Uterus (tissue), 2 donors: Measurements from ENCODE around the gene STIMATE.

Experiments used
- POLR2A ChIP-seq, 2 donors: fragments of 450-650 bp; IDR thresholded peaks; one replicate each; pipeline ENCODE4 v1.6.1; 2016; ENCODE audit warnings: antibody characterized with exemption in 2 of 2, mild to moderate bottlenecking in 1 of 2, moderate library complexity in 1 of 2
- TF ChIP-seq, protein P1 (sequence below), 4 experiments: fragments of 200-600 bp in 2 of 4; fragments of 450-650 bp in 2 of 4; sonication (generic) in 2 of 4; IDR thresholded peaks; one replicate each; pipeline ENCODE4 v1.5.1; 2016 to 2019; ENCODE audit warnings: antibody characterized with exemption in 4 of 4, mild to moderate bottlenecking in 2 of 4, moderate library complexity in 1 of 4

DNA sequence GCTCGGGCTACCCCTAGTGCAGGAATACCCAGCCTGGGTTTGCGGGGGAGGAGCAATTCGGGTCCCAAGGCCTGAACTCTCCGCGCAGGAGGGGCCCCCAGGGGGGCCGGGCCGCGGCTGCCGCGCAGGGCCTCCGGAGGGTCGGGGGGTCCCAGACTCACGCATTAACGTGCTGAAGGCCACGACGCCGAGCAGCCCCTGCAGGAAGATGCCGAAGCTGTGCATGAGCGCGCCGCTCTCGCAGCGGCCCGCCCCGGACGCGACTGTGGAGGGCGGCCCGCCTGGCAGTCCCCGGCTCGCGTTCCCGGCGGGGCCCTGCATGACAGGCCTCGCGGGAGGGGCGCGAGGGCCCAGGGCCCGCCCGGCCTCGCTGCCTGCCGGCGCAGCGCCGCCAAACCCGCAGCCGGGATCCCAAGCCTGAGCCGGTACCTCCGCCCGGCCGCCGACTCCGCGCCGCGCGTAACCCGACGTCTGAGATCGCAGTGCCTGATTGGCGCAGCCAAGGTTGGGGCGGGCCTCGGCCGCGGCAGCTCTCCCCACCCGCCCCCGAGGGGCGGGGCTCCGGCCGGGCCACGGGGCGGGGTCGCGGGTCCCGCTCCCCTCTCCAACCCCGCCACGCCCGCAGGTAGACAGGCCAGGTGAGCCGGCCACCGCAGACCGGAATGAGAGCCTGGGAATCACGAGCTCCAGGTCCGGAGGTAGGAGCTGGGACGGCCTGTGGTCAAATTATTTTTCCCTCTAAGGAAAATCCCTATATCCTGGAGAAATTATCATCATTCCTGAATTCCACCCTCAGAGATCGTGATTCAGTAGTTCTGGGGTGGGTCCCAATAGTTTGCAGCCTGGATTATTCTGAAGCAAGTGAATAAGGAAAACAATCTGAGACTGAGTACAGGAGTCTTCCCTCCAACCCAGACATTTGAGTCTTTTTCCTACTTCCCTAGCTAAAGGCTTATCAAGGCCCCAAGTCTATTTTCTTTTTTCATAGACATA, at the start of gene STIMATE:
- TF ChIP-seq, protein P1, sequence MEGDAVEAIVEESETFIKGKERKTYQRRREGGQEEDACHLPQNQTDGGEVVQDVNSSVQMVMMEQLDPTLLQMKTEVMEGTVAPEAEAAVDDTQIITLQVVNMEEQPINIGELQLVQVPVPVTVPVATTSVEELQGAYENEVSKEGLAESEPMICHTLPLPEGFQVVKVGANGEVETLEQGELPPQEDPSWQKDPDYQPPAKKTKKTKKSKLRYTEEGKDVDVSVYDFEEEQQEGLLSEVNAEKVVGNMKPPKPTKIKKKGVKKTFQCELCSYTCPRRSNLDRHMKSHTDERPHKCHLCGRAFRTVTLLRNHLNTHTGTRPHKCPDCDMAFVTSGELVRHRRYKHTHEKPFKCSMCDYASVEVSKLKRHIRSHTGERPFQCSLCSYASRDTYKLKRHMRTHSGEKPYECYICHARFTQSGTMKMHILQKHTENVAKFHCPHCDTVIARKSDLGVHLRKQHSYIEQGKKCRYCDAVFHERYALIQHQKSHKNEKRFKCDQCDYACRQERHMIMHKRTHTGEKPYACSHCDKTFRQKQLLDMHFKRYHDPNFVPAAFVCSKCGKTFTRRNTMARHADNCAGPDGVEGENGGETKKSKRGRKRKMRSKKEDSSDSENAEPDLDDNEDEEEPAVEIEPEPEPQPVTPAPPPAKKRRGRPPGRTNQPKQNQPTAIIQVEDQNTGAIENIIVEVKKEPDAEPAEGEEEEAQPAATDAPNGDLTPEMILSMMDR (IDR thresholded peaks at IDR 0.05), result peak in 2 of 4 experiments; percentile 5 to 21
- TF ChIP-seq POLR2A (IDR thresholded peaks at IDR 0.05), result peak; percentile 59 to 79
